Measurements from ENCODE around the gene CELSR1.

The CELSR1 gene

GRCh38 chr22:46360097-46360496 is 177.3 kb downstream of the CELSR1 start:
- DNase-seq, result no peak

GRCh38 chr22:46359362-46359761 is 178.1 kb downstream of the CELSR1 start:
- no peak for DNase-seq

GRCh38 chr22:46358766-46359165 is 178.7 kb downstream of the CELSR1 start:
- no peak for DNase-seq

DNA sequence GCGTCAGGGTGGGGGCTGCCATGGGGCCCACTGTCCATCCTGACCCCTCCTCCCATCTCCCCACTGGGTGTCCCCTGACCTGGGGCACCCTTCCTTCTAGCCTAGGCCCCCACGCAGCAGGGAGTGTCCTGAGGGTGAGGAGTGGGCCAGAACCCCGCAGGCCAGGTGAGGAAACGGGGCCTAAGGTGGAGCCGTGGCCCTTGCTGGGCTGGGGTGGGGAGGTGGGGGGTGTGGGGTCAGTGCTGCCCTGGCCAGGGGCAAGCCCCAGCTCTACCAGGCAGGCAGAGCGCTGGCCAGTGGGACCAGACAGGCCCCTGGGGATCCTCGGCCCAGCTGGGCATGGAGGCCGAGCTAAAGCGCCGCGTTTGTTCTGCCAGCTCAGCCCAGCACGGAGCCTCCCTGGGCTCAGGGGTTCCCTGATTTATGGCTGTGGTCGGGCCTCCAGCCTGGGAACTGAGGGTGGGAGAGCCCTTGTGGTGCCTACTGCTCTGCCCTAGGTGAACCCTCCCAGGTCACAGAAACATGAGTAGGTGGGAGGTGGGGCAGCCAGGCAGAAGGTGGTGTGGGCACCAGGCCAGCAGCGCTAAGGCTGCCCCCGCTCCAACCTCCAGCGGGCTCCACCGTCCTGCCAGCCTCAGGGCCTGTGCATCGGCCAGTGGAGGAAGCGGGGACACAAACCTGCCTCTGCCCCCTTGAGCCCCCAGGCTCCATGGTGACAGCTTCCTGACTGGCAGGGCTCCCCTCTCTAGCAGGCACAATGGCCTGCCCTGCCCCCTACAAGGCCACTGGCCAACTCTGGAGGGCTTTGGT is 179.5 kb downstream of the CELSR1 start:
- DNase-seq, result no peak

DNA sequence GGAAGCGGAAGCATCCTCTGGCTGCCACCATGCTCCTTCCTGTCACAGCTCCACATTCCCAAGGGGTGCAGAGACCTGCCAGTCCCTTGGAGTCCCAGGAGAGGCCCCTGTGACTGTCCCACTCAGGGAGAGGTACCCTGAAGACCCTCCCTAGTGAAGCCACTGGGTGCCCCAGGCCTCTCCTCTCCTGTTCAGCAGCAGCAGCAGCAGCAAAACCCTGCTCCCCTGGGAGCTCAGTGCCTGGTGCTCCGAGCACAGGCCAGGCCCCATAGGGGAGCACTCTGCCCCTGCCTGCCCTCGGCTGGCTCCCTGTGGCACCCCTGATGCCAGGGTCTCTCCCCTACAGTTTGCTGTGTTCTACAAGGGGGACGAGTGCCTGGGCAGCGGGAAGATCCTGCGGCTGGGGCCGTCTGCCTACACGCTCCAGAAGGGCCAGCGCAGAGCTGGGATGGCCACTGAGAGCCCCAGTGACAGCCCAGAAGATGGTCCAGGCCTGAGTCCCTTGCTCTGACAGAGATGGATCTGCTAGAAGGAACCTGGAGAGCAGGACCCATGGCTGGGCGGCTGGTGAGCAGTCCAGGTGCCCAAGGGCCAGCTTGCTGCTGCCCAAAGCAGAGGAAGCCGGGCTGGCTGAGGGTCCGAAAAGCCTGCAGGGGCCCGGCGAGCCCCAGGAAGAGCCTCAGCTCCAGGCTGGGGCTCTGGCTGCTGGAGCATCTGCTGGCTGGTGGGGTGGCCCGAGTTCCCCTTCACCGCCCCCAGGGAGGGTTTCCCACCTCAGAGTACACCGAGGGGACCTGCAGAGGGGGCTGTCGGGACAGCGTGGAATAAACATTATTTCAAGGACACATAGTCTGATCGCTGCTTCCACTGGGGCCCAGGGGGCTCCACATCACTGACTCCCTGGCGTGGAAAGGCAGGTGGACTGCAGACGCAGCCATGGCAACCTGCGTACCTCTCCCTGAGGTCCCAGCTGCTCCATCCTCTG is 180.6 kb downstream of the CELSR1 start:
- DNase-seq, result no peak

GRCh38 chr22:46355996-46356471 is 181.4 kb downstream of the CELSR1 start:
- no peak for DNase-seq

GRCh38 chr22:46355369-46355995 is 181.9 kb downstream of the CELSR1 start:
- peak; percentile 72 for DNase-seq

GRCh38 chr22:46354993-46355305 is 182.5 kb downstream of the CELSR1 start:
- DNase-seq, result no peak

DNA sequence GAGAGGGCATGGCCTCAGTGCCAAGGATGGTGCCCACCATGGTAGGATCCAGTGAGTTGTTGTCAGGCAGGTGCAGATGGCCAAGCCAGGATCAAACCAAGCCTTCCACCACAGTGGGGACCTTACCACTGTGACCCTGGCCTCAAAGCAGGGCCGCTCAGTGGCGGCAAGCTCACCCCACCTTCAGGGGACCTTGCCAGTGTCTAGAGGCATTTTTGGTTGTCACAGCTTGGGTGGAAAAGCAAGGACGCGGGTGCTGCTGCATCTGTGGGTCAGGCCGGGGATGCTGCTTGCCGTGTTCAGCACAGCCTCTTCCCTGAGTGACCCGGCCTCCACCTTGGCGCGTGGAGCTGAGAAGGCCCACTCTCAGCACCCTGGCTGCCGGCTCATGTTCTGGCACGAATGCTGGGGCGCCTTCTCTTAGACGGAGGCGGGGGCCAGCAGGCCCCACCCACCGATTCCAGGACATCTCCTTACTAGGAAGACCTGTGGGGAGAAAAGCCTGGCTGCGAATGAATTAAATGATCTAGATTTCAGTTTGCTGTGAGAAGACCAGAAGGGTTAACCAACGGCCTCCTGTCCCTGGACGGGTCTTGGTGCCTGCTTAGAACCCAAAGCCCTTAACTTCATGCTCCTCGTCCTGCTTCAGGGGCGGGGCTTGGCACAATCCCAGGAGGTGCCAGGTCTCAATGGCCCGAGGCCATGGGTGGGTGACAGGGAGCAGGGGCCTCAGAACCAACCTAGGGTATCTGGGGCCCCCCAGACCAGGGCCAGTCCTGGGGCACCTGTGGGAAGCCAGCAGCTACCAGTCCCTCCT is 183.0 kb downstream of the CELSR1 start:
- DNase-seq, result no peak

- no peak for DNase-seq
Measured at GRCh38 chr22:46353483-46354105, 183.8 kb downstream of the CELSR1 start.

DNA sequence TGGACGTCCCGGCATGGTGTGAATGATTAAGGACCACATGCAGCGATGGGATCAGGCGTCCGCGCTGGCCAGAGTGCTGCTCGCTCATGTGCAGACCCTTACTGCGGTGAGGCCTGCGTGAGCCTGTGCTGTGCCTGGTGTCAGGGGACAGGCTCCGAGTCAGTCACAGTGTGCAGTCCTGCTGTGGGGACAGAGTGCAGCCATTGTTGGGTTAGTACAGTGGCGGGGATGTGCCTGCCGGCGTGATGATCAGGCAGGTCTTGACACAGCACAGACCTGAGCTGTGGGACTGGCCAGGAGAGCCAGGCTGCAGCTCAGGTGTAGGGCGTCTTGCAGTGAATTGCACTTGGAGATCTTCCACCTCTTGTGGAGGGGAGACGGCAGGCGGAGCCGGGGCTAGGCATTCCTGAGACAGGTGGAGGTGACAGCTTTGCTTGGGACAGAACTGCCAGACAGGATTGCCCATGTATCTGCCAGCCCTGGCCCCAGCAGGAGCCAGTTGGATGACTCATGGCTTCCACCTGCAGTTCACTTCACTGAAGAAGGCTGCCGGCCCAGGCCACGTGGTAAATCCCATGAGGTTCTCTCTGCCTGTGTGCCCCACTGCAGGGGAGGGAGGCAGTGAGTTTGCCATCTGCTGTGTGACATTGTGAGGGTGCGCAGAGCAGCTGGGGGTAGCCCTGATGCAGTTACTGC is 184.6 kb downstream of the CELSR1 start:
- no peak for DNase-seq

DNA sequence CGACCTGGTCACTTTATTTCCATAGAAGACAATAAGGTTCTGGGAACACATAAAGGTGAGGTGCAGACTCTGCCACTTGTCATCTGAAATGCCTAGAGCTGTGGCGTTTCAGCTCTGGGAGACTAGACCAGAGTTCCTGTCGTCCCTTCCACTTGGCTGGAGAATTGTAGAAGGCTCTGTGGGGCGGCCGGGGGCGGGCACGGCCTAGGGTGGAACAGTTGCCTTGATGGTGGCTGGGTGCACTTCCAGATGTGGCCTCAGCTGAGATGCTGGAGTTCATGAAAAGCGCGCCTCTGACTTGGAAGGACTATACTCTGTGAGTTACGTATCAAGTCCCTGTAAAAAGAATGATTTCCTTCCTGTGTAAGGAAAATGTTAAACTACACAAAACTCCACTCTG is 185.1 kb downstream of the CELSR1 start:
- DNase-seq, result no peak

DNA sequence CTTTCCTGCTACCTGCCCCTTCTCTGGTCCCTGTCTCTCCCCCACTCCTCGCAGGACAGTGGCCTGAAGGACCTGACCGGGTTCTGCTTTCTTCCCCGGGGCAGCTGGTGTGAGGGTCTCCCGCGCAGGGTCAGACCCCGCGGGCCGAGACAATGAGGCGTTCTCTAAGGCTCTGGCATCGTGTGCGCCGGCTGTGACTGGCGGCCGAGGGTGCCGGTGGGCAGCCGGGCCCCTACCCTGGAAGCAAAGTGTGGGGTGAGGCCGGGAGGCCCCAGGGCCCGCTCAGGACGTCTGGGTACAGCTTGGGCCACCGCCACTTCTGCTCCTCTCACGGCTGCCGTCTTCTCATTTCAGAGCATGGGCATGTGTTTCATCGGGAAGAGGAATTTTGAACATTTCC is 185.7 kb downstream of the CELSR1 start:
- DNase-seq, result no peak

DNA sequence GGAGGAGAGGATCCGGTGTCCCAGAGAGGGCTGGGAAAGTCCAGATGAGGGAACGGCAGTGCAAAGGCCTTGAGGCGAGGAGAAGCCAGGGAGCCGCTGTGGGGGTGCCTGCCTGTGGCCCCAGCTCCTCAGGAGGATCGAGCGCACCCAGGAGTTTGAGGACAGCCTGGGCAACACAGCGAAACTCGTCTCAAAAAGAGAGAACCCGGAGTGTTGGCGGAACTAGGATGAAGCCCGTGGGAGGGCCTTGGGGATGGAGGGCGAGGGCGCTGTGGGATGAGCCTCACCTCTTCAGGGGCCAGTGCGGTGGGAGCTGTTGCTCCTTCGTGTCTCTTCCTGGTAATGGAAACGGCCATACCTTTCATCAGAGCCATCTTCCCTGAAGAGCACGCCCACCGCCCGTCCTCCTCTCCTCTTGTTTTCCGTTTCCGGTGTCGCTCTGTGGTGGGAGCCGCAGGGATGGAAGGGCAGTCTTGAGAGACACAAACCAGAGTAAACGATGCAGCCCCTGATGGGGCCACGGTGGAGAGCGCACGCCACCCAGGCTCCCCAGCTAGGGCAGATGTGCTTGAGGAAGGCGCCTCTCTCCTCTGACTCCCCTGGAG is 186.2 kb downstream of the CELSR1 start:
- DNase-seq, result no peak

DNA sequence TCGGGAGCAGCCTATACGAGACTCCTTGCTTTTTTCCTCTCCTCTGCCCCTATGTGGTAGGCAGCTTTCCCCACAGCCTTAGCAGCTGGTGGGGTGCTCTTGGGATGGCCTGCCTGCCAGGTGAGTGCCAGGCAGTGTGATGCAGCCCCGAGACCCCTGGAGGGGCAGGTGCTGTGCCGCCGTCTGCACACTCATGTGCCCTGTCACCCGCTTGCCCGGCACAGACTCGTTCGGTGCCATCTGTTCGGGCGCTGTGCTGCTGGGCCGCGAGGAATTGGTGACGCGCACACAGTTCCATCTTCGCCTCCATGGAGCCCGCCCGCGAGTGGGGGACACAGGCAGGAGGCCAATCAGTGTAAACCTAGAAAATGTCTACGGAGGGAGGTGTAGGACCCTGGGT is 186.8 kb downstream of the CELSR1 start:
- DNase-seq, result no peak

DNA sequence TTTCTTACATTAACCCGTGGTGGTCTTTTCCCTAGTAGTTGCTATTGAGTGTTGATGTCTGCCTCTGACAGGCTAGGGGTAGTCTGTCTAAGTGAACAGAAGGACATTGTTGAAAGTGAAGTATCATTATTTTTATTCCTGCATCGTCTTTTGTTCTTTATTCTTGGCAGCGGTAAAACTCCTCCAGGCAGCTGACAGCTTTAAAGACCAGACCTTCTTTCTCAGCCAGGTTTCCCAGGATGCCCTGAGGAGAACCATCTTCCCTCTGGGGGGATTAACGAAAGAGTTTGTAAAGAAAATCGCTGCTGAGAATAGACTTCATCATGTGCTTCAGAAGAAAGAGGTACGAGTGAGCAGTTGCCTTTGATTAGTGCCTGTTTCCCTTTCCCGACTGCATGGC is 187.3 kb downstream of the CELSR1 start:
- DNase-seq, result no peak

DNA sequence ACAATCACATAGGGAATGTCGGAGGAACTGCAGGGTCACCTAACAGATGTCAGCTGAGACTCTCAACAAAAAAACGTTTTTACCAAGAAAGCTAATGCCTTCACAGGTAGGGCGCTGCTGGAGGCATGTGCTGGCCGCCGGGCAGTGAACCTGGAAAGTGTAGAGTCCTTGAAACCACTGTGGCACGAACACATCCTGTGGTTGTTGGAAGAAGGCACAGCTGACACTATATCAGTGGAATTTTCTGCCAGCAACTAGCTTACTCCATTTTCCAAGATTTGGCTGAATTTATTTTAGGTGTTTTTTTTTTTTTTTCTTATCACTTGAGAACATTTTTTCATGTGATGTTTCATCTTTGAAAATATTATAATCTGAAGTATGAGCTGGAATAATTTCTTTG is 187.7 kb downstream of the CELSR1 start:
- no peak for DNase-seq

GRCh38 chr22:46349238-46349637 is 188.2 kb downstream of the CELSR1 start:
- no peak for DNase-seq

DNA sequence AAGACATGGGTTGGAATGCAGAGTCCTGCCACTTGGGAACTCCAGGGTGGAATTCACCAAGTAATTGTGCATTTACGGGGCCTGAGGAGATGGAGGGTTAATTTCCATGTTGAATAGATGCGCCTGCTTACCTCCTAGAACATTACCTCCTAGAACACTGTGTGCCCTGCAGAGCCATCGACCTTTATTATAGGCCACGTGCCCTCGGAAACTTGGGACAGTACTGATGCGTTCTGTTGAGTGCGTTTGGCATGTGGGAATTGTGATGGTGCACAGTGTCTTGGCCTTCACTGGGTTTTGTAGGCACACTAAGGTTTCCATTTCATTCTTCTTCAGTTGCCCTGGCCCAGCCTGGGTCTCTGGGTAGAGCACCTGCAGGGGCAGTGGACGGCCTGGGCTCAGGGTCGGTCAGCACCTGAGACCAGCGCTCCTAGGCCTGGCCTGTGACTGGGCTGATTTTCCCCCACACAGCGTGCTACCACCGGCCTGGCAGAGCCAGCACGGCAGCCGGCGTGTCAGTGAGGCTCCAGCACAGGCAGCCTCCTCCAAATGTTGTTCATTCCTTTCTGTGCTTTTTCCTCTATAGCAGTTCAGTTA is 189.2 kb downstream of the CELSR1 start:
- DNase-seq, result no peak

DNA sequence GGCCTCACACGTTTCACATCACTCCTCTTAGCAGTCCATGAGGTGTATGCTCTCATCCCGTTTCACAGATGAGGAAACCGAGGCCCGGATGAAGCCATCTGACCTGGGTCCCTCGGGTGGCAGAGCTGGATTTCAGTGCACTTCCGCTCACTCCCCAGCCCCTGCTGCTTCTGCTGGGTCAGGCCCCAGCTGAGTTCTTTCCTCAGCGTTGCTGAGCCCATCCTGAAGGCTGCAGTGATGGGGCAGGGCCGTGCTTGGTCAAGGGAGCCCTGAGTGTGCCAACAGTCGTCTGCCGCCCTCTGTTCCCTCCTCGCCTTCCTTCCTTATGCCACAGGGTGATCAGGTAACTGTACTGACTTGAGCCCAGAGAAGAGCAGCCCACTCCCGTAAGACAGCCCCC is 189.8 kb downstream of the CELSR1 start:
- no peak for DNase-seq
